D721Med (cell line): ENCODE results near the gene MAG.

Experiments
- DNase-seq: peaks from one replicate; pipeline ENCODE4 v3.0.0; 2011; ENCODE audit warnings: low spot score; ENCODE audit not compliant: insufficient read length
- FAIRE-seq: peaks from 2 replicates; lab custom pipeline; 2011; peaks lifted over from hg19 to GRCh38; lab: Jason Lieb, UNC
- CTCF ChIP-seq: IDR thresholded peaks from 2 replicates; pipeline ENCODE4 v1.5.1; 2012; ENCODE audit warnings: mild to moderate bottlenecking, control low read depth; ENCODE audit not compliant: insufficient read depth; ENCODE audit errors: missing control alignments

Gene MAG

GRCh38 chr19:35314858-35315470 lies 23.0 kb downstream of the MAG start:
- no peak for DNase-seq
- no peak for TF ChIP-seq CTCF
- no peak for FAIRE-seq

- DNase-seq (no peak), FAIRE-seq (no peak)
- TF ChIP-seq CTCF: no peak
These were observed 23.9 kb downstream of the MAG start for GRCh38 chr19:35315883-35316282.

GRCh38 chr19:35316560-35316959 lies 24.6 kb downstream of the MAG start:
- no peak for DNase-seq
- no peak for FAIRE-seq
- no peak for TF ChIP-seq CTCF

- no peak for FAIRE-seq
- DNase-seq: no peak
- TF ChIP-seq CTCF: no peak
These were observed 25.6 kb downstream of the MAG start for GRCh38 chr19:35317464-35318043.

GRCh38 chr19:35318679-35319448 lies 26.9 kb downstream of the MAG start:
- DNase-seq (no peak), FAIRE-seq (no peak)
- no peak for TF ChIP-seq CTCF

- DNase-seq (no peak), FAIRE-seq (no peak)
- TF ChIP-seq CTCF: no peak
These were observed 28.2 kb downstream of the MAG start for GRCh38 chr19:35320065-35320713.

- FAIRE-seq (no peak), DNase-seq (no peak)
- no peak for TF ChIP-seq CTCF
These were observed 29.3 kb downstream of the MAG start for GRCh38 chr19:35321291-35321690.
